PC-9 (cell line): ENCODE measurements around the gene MED12. TPM values are rescaled to one million over a fixed set of nuclear protein-coding genes. Genes with fewer than 3 reads are reported as not detected.

Experiments
- BruUV-seq: library from RNA; stranded (reverse); fragments of 400-500 nt; replicated peaks from 2 replicates; lab custom pipeline; 2021; lab: Mats Ljungman, UMichigan
- CTCF ChIA-PET: fragments of 300-600 bp; sonication (Branson Sonifier 250); formaldehyde crosslinking; loops from one replicate; lab custom pipeline; 2022; ENCODE audit warnings: antibody characterized with exemption; lab: Charles Lee
- POLR2A ChIA-PET: fragments of 300-600 bp; sonication (Branson Sonifier 250); formaldehyde crosslinking; loops from one replicate; lab custom pipeline; 2022; ENCODE audit warnings: antibody characterized with exemption; ENCODE audit not compliant: unreplicated experiment; lab: Charles Lee
- DNase-seq, 2 experiments: peaks; one replicate each; pipeline versions ENCODE4 v3.0.0 to v3.0.0-alpha.2; 2015 to 2022; ENCODE audit warnings: mixed read lengths in 1 of 2
- H2AFZ ChIP-seq: fragments of 200-600 bp; sonication (generic); 2 replicates; pipeline ENCODE4 v1.8.1; 2017; ENCODE audit warnings: antibody characterized with exemption
- H3F3A ChIP-seq: fragments of 200-600 bp; sonication (generic); 2 replicates; pipeline ENCODE4 v1.8.1; 2017; ENCODE audit warnings: antibody characterized with exemption, mild to moderate bottlenecking, low read depth; ENCODE audit not compliant: insufficient read depth
- H3K27ac ChIP-seq: fragments of 200-600 bp; sonication (generic); 2 replicates; pipeline ENCODE4 v1.6.1; 2016; ENCODE audit warnings: mixed run types
- H3K27me3 ChIP-seq: fragments of 200-600 bp; sonication (generic); 2 replicates; pipeline ENCODE4 v1.6.1; 2016; ENCODE audit warnings: low read depth, mixed run types; ENCODE audit not compliant: insufficient read depth
- H3K36me3 ChIP-seq: fragments of 200-600 bp; sonication (generic); 2 replicates; pipeline ENCODE4 v1.6.1; 2016; ENCODE audit warnings: low read depth, mixed run types
- H3K4me1 ChIP-seq: fragments of 200-600 bp; sonication (generic); replicated peaks from 2 replicates; pipeline ENCODE4 v1.6.1; 2016; ENCODE audit warnings: mixed run types; ENCODE audit not compliant: insufficient read depth
- H3K4me2 ChIP-seq: fragments of 200-600 bp; sonication (generic); 2 replicates; pipeline ENCODE4 v1.6.1; 2017; ENCODE audit warnings: mixed run types
- H3K4me3 ChIP-seq: fragments of 200-600 bp; sonication (generic); 2 replicates; pipeline ENCODE4 v1.6.1; 2016; ENCODE audit warnings: mixed run types
- H3K79me2 ChIP-seq: fragments of 200-600 bp; sonication (generic); 2 replicates; pipeline ENCODE4 v1.6.1; 2017; ENCODE audit warnings: low read depth, mixed run types
- H3K9me2 ChIP-seq: fragments of 200-600 bp; sonication (generic); 2 replicates; pipeline ENCODE4 v1.8.1; 2017; ENCODE audit warnings: mild to moderate bottlenecking; ENCODE audit not compliant: insufficient read depth
- H3K9me3 ChIP-seq: fragments of 200-600 bp; sonication (generic); 2 replicates; pipeline ENCODE4 v1.8.1; 2016; ENCODE audit warnings: low read depth; ENCODE audit not compliant: insufficient read depth
- H4K20me1 ChIP-seq: fragments of 200-600 bp; sonication (generic); 2 replicates; pipeline ENCODE4 v1.8.1; 2017; ENCODE audit not compliant: insufficient read depth
- EZH2 ChIP-seq: fragments of 200-600 bp; sonication (generic); IDR thresholded peaks from 2 replicates; pipeline ENCODE4 v1.8.0; 2017; ENCODE audit warnings: antibody characterized with exemption, low read depth
- intact Hi-C: fragments of 100-400 bp; cut with micrococcal nuclease; formaldehyde crosslinking; loops from one replicate; pipeline ENCODE4 v1.10.0; 2022; ENCODE audit not compliant: unreplicated experiment
- total RNA-seq: library from RNA; stranded (reverse); gene quantifications from 2 replicates; pipeline ENCODE4 v1.2.3, GENCODE V29; 2021
- TF ChIP-seq, protein P1 (sequence below): fragments of 200-600 bp; sonication (generic); conservative IDR thresholded peaks from 2 replicates; pipeline ENCODE4 v1.6.1; 2017; ENCODE audit warnings: mixed run types, antibody characterized with exemption, mild to moderate bottlenecking, moderate library complexity

Gene MED12
- total RNA-seq, 1 experiment from 2014 or later = 51.6 TPM

DNA sequence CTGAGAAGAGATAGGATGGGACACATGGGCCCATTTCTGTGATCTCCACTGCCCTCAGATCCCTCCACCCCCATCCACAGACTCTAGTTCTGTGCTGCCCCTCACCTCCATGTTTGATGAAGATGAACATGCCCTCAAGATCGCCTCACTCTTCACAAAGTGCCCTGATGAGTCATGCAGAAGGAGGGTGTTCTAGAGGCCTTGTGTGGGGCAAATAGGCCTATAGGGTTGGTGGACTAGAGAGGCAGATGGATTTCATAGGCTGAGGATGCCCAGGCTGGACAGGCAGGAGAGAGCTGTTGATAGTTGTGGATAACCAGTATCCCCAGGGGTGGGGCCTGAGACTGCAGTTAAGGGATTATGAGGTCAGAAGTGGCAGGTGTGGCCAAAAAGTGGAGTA lies 12.0 kb upstream of the MED12 start, which contains the start of gene CXorf65:
CXorf65 (minus strand) TSS at position 314 of the 400 bp plus-strand sequence; CDS start at position 130, 184 bp downstream.
- intact Hi-C loops = no loop called here

DNA sequence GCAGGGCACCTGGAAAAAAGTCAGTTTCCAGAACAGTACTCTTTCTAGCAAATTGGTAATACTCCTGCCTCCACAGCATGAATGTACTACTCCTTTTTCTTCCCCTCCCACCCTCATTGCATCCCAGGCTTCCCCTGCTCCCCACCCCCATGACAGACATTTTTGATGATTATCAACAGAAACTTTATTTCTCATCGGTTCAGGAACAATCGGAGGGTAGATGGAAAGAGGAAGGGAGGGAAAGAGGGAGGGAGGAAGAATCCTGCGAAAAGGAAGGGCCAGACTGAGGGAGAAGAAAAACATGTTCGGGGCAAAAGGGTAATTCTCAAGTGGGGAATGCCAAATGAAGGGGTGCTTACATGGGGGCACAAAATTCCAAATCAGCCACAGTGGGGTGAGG lies 11.2 kb upstream of the MED12 start:
- H3K4me3 ChIP-seq = no peak overlapping the region
- intact Hi-C loops = no loop called here
- TF ChIP-seq, protein P1, sequence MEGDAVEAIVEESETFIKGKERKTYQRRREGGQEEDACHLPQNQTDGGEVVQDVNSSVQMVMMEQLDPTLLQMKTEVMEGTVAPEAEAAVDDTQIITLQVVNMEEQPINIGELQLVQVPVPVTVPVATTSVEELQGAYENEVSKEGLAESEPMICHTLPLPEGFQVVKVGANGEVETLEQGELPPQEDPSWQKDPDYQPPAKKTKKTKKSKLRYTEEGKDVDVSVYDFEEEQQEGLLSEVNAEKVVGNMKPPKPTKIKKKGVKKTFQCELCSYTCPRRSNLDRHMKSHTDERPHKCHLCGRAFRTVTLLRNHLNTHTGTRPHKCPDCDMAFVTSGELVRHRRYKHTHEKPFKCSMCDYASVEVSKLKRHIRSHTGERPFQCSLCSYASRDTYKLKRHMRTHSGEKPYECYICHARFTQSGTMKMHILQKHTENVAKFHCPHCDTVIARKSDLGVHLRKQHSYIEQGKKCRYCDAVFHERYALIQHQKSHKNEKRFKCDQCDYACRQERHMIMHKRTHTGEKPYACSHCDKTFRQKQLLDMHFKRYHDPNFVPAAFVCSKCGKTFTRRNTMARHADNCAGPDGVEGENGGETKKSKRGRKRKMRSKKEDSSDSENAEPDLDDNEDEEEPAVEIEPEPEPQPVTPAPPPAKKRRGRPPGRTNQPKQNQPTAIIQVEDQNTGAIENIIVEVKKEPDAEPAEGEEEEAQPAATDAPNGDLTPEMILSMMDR = no peak
- no peak for TF ChIP-seq EZH2
- ChIA-PET CTCF (no interaction called here), POLR2A (no interaction called here)
- no peak overlapping the region for H3K4me2 ChIP-seq
- no peak overlapping the region for H3K27ac ChIP-seq
- DNase-seq = no peak
- H3K9me3 ChIP-seq = no peaks in the 10 kb centered on the region
- no peaks in the 10 kb centered on the region for H3F3A ChIP-seq
- H2AFZ ChIP-seq = no peak overlapping the region
- H3K27me3 ChIP-seq = no peaks in the 10 kb centered on the region
- H4K20me1 ChIP-seq = no peaks in the 10 kb centered on the region
- no TSS peak for BruUV-seq
- no peaks in the 10 kb centered on the region for H3K79me2 ChIP-seq
- H3K9me2 ChIP-seq = no peaks in the 10 kb centered on the region
- no peaks in the 10 kb centered on the region for H3K36me3 ChIP-seq
- H3K4me1 ChIP-seq = no peaks in the 10 kb centered on the region

More for the DNA sequence above, 12.0 kb upstream of the MED12 start, which contains the start of gene CXorf65:
- no peaks in the 10 kb centered on the region for H3K27me3 ChIP-seq
- H3F3A ChIP-seq = no peaks in the 10 kb centered on the region
- no peaks in the 10 kb centered on the region for H3K9me3 ChIP-seq
- POLR2A ChIA-PET = no interaction called here
- H3K4me1 ChIP-seq = no peaks in the 10 kb centered on the region
- H2AFZ ChIP-seq = no peak within 1 kb of the TSS
- H3K4me3 ChIP-seq = no peak within 1 kb of the TSS
- no peaks in the 10 kb centered on the region for H3K36me3 ChIP-seq
- DNase-seq = no peak
- H3K27ac ChIP-seq = no peak within 1 kb of the TSS
- H4K20me1 ChIP-seq = no peaks in the 10 kb centered on the region
- no TSS peak for BruUV-seq
- TF ChIP-seq, protein P1 = no peak
- TF ChIP-seq EZH2 = no peak
- no peaks in the 10 kb centered on the region for H3K9me2 ChIP-seq
- no peak within 1 kb of the TSS for H3K4me2 ChIP-seq
- H3K79me2 ChIP-seq = no peaks in the 10 kb centered on the region
- CTCF ChIA-PET = no interaction called here

DNA sequence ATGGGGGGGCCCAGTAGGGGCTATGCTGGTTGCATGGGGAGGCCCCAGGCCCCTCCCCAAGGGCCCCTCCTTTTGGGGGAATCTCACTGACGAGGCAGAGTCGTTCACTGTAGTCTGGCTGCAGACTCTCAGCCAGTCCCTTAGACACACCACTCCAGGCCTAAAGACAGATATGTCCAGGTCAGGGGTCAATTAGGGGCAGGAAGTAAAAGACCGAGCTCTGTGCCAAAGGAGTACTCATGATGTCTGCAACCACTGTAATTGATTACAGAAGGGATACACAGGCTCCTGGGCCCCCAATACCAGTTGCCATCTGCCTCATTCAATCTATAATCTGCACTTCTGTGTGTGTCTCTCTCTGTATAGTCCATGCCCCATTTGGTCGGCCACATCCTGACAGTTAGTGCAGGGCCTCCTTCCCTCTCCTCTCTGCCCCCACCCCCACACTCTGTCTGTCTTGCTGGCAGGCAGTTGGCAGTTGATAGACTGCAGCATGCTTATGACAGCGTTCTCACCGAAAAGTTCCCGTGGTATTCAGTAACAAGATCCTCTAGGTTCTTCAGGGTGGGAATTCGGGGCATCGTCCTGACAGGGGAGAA lies 10.5 kb upstream of the MED12 start:
- no peak overlapping the region for H3K4me3 ChIP-seq
- H3K27me3 ChIP-seq = no peaks in the 10 kb centered on the region
- no peak overlapping the region for H3K27ac ChIP-seq
- H3K4me2 ChIP-seq = no peak overlapping the region
- no peaks in the 10 kb centered on the region for H3K9me2 ChIP-seq
- ChIA-PET CTCF (no interaction called here), POLR2A (no interaction called here)
- intact Hi-C loops = no loop called here
- no peak for TF ChIP-seq EZH2
- TF ChIP-seq, protein P1 = no peak
- H3K36me3 ChIP-seq = no peaks in the 10 kb centered on the region
- H3K79me2 ChIP-seq = no peaks in the 10 kb centered on the region
- BruUV-seq = no TSS peak
- DNase-seq = no peak
- H2AFZ ChIP-seq = no peak overlapping the region
- H3F3A ChIP-seq = no peaks in the 10 kb centered on the region
- H3K9me3 ChIP-seq = no peaks in the 10 kb centered on the region
- H3K4me1 ChIP-seq = no peaks in the 10 kb centered on the region
- no peaks in the 10 kb centered on the region for H4K20me1 ChIP-seq
